AG09319 (cell line): Measurements from ENCODE around the gene SDR39U1.
A peak's percentile ranks its signal among the peaks of the same experiment; 100 is the strongest.

ENCODE experiments used
- DNase-seq: peaks from one replicate; pipeline ENCODE4 v3.0.0-alpha.2; 2010; ENCODE audit warnings: low read depth; ENCODE audit errors: extremely low read depth
- CTCF ChIP-seq: IDR thresholded peaks from 2 replicates; pipeline ENCODE4 v1.5.1; 2011; ENCODE audit warnings: low read depth, mild to moderate bottlenecking, inconsistent platforms, low read length, moderate library complexity

The SDR39U1 gene

GRCh38 chr14:24430143-24430681 lies 12.4 kb downstream of the SDR39U1 start:
- TF ChIP-seq CTCF: no peak
- peak; percentile 70 for DNase-seq

- TF ChIP-seq CTCF: no peak
- DNase-seq: peak; percentile 86
Observed at GRCh38 chr14:24429395-24430142, 13.0 kb downstream of the SDR39U1 start, which contains the start of the genes CBLN3 and KHNYN. Gene CBLN3, minus strand, starts transcription at chr14:24429668. Its CDS starts 614 bp downstream, at chr14:24429054. Gene KHNYN, plus strand, starts transcription at chr14:24429954. Its CDS starts 777 bp downstream, at chr14:24430731.

GRCh38 chr14:24428628-24429394 lies 13.8 kb downstream of the SDR39U1 start:
- TF ChIP-seq CTCF: no peak
- DNase-seq: no peak

- no peak for TF ChIP-seq CTCF
- no peak for DNase-seq
Observed at GRCh38 chr14:24427537-24428508, 14.8 kb downstream of the SDR39U1 start.

GRCh38 chr14:24426912-24427536 lies 15.6 kb downstream of the SDR39U1 start:
- no peak for TF ChIP-seq CTCF
- DNase-seq: no peak

- TF ChIP-seq CTCF: no peak
- DNase-seq: no peak
Observed at GRCh38 chr14:24426150-24426911, 16.2 kb downstream of the SDR39U1 start.
